Naive B cell (primary cell): ENCODE results near the gene MAP2K7. TPM values are rescaled to one million over a fixed set of nuclear protein-coding genes. Genes with fewer than 3 reads are reported as not detected.
"Not testable (repeated sequence)": the region's sequence is repeated elsewhere in the genome, so short reads cannot be mapped to it uniquely, and the experiment has no call there.

Source experiments
- ATAC-seq, 2 donors: fragments of 150-1000 bp; cut with Tn5 transposase; 2 replicates each; pipeline ENCODE4 v1.10.0; 2021; ENCODE audit warnings: low read depth in 2 of 2, mild to moderate bottlenecking in 2 of 2, moderate library complexity in 2 of 2
- DNase-seq: peaks from one replicate; pipeline ENCODE4 v3.0.0; 2022
- H3K27ac Mint-ChIP-seq, 6 donors: one replicate each; pipeline ENCODE4 v1.8.0; 2020 to 2022; ENCODE audit warnings: mild to moderate bottlenecking in 6 of 6, mixed read lengths in 6 of 6, moderate library complexity in 5 of 6, inconsistent platforms in 2 of 6
- H3K27me3 Mint-ChIP-seq, 3 donors: one replicate each; pipeline ENCODE4 v1.8.0; 2021 to 2022; ENCODE audit warnings: mixed read lengths in 3 of 3, mild to moderate bottlenecking in 1 of 3
- H3K36me3 Mint-ChIP-seq, 2 donors: one replicate each; pipeline ENCODE4 v1.8.0; 2020 to 2022; ENCODE audit warnings: mixed read lengths in 2 of 2, inconsistent platforms in 1 of 2, mild to moderate bottlenecking in 1 of 2
- H3K4me1 Mint-ChIP-seq, 3 donors: one replicate each; pipeline ENCODE4 v1.8.0; 2020 to 2022; ENCODE audit warnings: mixed read lengths in 3 of 3, inconsistent platforms in 1 of 3, mild to moderate bottlenecking in 1 of 3, moderate library complexity in 1 of 3
- H3K4me3 Mint-ChIP-seq, 8 donors: one replicate each; pipeline ENCODE4 v1.8.0; 2020 to 2022; ENCODE audit warnings: mild to moderate bottlenecking in 8 of 8, mixed read lengths in 8 of 8, moderate library complexity in 8 of 8, inconsistent platforms in 2 of 8
- H3K9me3 Mint-ChIP-seq, 7 donors: one replicate each; pipeline ENCODE4 v1.8.0; 2020 to 2022; ENCODE audit warnings: mixed read lengths in 7 of 7, mild to moderate bottlenecking in 5 of 7, inconsistent platforms in 2 of 7, moderate library complexity in 1 of 7
- polyA plus RNA-seq, 6 donors: library from polyadenylated mRNA; unstranded; fragments of 300-500 nt; fragmentation: Illumina TruSeq; gene quantifications; one replicate each; pipeline ENCODE4 v1.2.3, GENCODE V29; 2021; ENCODE audit warnings: low read depth in 6 of 6

The MAP2K7 gene
- polyA plus RNA-seq, 6 donors from 2014 or later: 0.50 to 5.1 (median 2.9) TPM

GRCh38 chr19:7881910-7882309 is 21.8 kb upstream of the MAP2K7 start:
- Mint-ChIP-seq H3K36me3 (no peaks in the 10 kb centered on the region), H3K4me1 (peaks cover 0 to 4% (median 0%) of the 10 kb centered on the region in 3 donors), H3K4me3 (no peak overlapping the region), H3K9me3 (peaks cover 0 to 6% (median 0%) of the 10 kb centered on the region in 7 donors), H3K27me3 (peaks cover 0 to 24% (median 6%) of the 10 kb centered on the region in 3 donors), H3K27ac (no peak overlapping the region)
- no peak for DNase-seq
- no peak for ATAC-seq

- no peak overlapping the region for H3K27ac Mint-ChIP-seq
- peaks cover 0 to 6% (median 0%) of the 10 kb centered on the region in 7 donors for H3K9me3 Mint-ChIP-seq
- DNase-seq: no peak
- H3K4me1 Mint-ChIP-seq: peaks cover 0 to 4% (median 0%) of the 10 kb centered on the region in 3 donors
- ATAC-seq: no peak
- H3K27me3 Mint-ChIP-seq: peaks cover 0 to 27% (median 0%) of the 10 kb centered on the region in 3 donors
- no peaks in the 10 kb centered on the region for H3K36me3 Mint-ChIP-seq
- H3K4me3 Mint-ChIP-seq: no peak overlapping the region
Measured at GRCh38 chr19:7883105-7883504, 20.6 kb upstream of the MAP2K7 start.

GRCh38 chr19:7883796-7884570 is 19.7 kb upstream of the MAP2K7 start:
- H3K4me3 Mint-ChIP-seq: no peak overlapping the region
- H3K9me3 Mint-ChIP-seq: peaks cover 0 to 6% (median 0%) of the 10 kb centered on the region in 7 donors
- ATAC-seq: no peak
- H3K4me1 Mint-ChIP-seq: peaks cover 0 to 4% (median 0%) of the 10 kb centered on the region in 3 donors
- H3K27ac Mint-ChIP-seq: no peak overlapping the region
- peaks cover 3 to 31% (median 4%) of the 10 kb centered on the region in 3 donors for H3K27me3 Mint-ChIP-seq
- DNase-seq: no peak
- H3K36me3 Mint-ChIP-seq: no peaks in the 10 kb centered on the region

- Mint-ChIP-seq H3K27ac (peak overlapping the region in 2 of 6 donors; percentile 62 to 63), H3K4me3 (no peak overlapping the region)
Measured at GRCh38 chr19:7885818-7886217, 17.9 kb upstream of the MAP2K7 start.

GRCh38 chr19:7887408-7888144 is 16.1 kb upstream of the MAP2K7 start:
- Mint-ChIP-seq H3K4me3 (no peak overlapping the region), H3K27me3 (peaks cover 13 to 39% (median 14%) of the 10 kb centered on the region in 3 donors), H3K9me3 (no peaks in the 10 kb centered on the region), H3K27ac (peak overlapping the region in 1 of 6 donors; percentile 72), H3K4me1 (peaks cover 0 to 4% (median 0%) of the 10 kb centered on the region in 3 donors), H3K36me3 (no peaks in the 10 kb centered on the region)
- DNase-seq (no peak), ATAC-seq (no peak)

More at GRCh38 chr19:7885818-7886217, 17.9 kb upstream of the MAP2K7 start:
- peaks cover 5 to 31% (median 10%) of the 10 kb centered on the region in 3 donors for H3K27me3 Mint-ChIP-seq
- ATAC-seq (no peak), DNase-seq (no peak)
- peaks cover 0 to 6% (median 0%) of the 10 kb centered on the region in 7 donors for H3K9me3 Mint-ChIP-seq
- no peaks in the 10 kb centered on the region for H3K36me3 Mint-ChIP-seq
- peaks cover 0 to 4% (median 0%) of the 10 kb centered on the region in 3 donors for H3K4me1 Mint-ChIP-seq

- Mint-ChIP-seq H3K27me3 (peaks cover 13 to 39% (median 14%) of the 10 kb centered on the region in 3 donors), H3K27ac (peak within 1 kb of the TSS in 1 of 6 donors; percentile 72), H3K9me3 (no peaks in the 10 kb centered on the region), H3K4me3 (peak within 1 kb of the TSS in 1 of 8 donors; percentile 61), H3K4me1 (peaks cover 0 to 4% (median 0%) of the 10 kb centered on the region in 3 donors), H3K36me3 (no peaks in the 10 kb centered on the region)
- no peak for DNase-seq
- ATAC-seq: peak; percentile 46 to 48
Measured at GRCh38 chr19:7888145-7888825, 15.4 kb upstream of the MAP2K7 start, which contains the start of gene LRRC8E. LRRC8E (plus strand) TSS chr19:7888510; CDS start chr19:7895604, 7,094 bp downstream.

- Mint-ChIP-seq H3K36me3 (no peaks in the 10 kb centered on the region), H3K4me3 (peak overlapping the region in 1 of 8 donors; percentile 61), H3K4me1 (peaks cover 0 to 4% (median 0%) of the 10 kb centered on the region in 3 donors), H3K9me3 (no peaks in the 10 kb centered on the region), H3K27ac (no peak overlapping the region), H3K27me3 (peaks cover 14 to 39% (median 14%) of the 10 kb centered on the region in 3 donors)
- DNase-seq (no peak), ATAC-seq (no peak)
Measured at GRCh38 chr19:7888826-7889217, 14.9 kb upstream of the MAP2K7 start.

GRCh38 chr19:7893362-7894101 is 10.1 kb upstream of the MAP2K7 start:
- H3K27ac Mint-ChIP-seq: not testable (repeated sequence)

GRCh38 chr19:7894612-7895309 is 8.9 kb upstream of the MAP2K7 start:
- Mint-ChIP-seq H3K4me1 (no peaks in the 10 kb centered on the region), H3K27me3 (peaks cover 16 to 35% (median 34%) of the 10 kb centered on the region in 3 donors), H3K9me3 (no peaks in the 10 kb centered on the region), H3K4me3 (no peak overlapping the region), H3K36me3 (no peaks in the 10 kb centered on the region), H3K27ac (no peak overlapping the region)
- ATAC-seq (no peak), DNase-seq (no peak)

More at GRCh38 chr19:7893362-7894101, 10.1 kb upstream of the MAP2K7 start:
- not testable (repeated sequence) for ATAC-seq, H3K36me3 Mint-ChIP-seq, H3K9me3 Mint-ChIP-seq, DNase-seq, H3K4me3 Mint-ChIP-seq, H3K4me1 Mint-ChIP-seq
- H3K27me3 Mint-ChIP-seq: peaks cover 22 to 43% (median 40%) of the 10 kb centered on the region in 3 donors

GRCh38 chr19:7895565-7895964 is 8.1 kb upstream of the MAP2K7 start:
- Mint-ChIP-seq H3K27me3 (peaks cover 12 to 37% (median 35%) of the 10 kb centered on the region in 3 donors), H3K9me3 (no peaks in the 10 kb centered on the region), H3K27ac (peak overlapping the region in 1 of 6 donors; percentile 14), H3K36me3 (no peaks in the 10 kb centered on the region), H3K4me3 (no peak overlapping the region), H3K4me1 (no peaks in the 10 kb centered on the region)
- no peak for ATAC-seq
- no peak for DNase-seq

GRCh38 chr19:7897292-7897691 is 6.4 kb upstream of the MAP2K7 start:
- DNase-seq (no peak), ATAC-seq (no peak)
- Mint-ChIP-seq H3K27me3 (peaks cover 8 to 30% (median 27%) of the 10 kb centered on the region in 3 donors), H3K4me1 (peaks cover 0 to 3% (median 0%) of the 10 kb centered on the region in 3 donors), H3K4me3 (no peak overlapping the region), H3K27ac (peak overlapping the region in 1 of 6 donors; percentile 7), H3K36me3 (no peaks in the 10 kb centered on the region), H3K9me3 (no peaks in the 10 kb centered on the region)

GRCh38 chr19:7898967-7899366 is 4.7 kb upstream of the MAP2K7 start:
- H3K4me3 Mint-ChIP-seq: no peak overlapping the region
- ATAC-seq: no peak
- DNase-seq: no peak
- H3K27me3 Mint-ChIP-seq: peaks cover 8 to 28% (median 24%) of the 10 kb centered on the region in 3 donors
- H3K4me1 Mint-ChIP-seq: peaks cover 11 to 13% (median 13%) of the 10 kb centered on the region in 3 donors
- no peaks in the 10 kb centered on the region for H3K9me3 Mint-ChIP-seq
- H3K27ac Mint-ChIP-seq: no peak overlapping the region
- H3K36me3 Mint-ChIP-seq: no peaks in the 10 kb centered on the region
